GM13977 (cell line): ENCODE results near the gene CCDC78.

Experiments used
- DNase-seq: peaks from one replicate; pipeline ENCODE4 v3.0.0; 2012; ENCODE audit warnings: low spot score
- CTCF ChIP-seq: IDR thresholded peaks from 2 replicates; pipeline ENCODE4 v1.5.1; 2012; ENCODE audit warnings: mild to moderate bottlenecking, control low read depth; ENCODE audit not compliant: insufficient read depth; ENCODE audit errors: extremely low read depth, missing control alignments
- in situ Hi-C: fragments of 300-500 bp; cut with MboI; formaldehyde crosslinking; loops from one replicate; pipeline ENCODE4 v1.12.0; 2022; ENCODE audit warnings: low sequenced_read_pairs, low pct_unique_long_range_greater_than_20kb, mixed read lengths, inconsistent platforms; ENCODE audit not compliant: unreplicated experiment

CCDC78 gene

GRCh38 chr16:684961-685696 lies 41.1 kb downstream of the CCDC78 start:
- in situ Hi-C loops, result no loop called here
- no peak for TF ChIP-seq CTCF
- DNase-seq, result no peak

GRCh38 chr16:684071-684794 lies 42.0 kb downstream of the CCDC78 start, which contains the start of gene JMJD8:
Gene JMJD8 (minus strand): TSS chr16:684334. CDS start chr16:684319, 15 bp downstream.
- no peak for TF ChIP-seq CTCF
- peak; percentile 99 for DNase-seq
- in situ Hi-C loops, result no loop called here

- DNase-seq, result no peak
- TF ChIP-seq CTCF, result no peak
- in situ Hi-C loops, result no loop called here
Observed at GRCh38 chr16:683396-684070, 42.7 kb downstream of the CCDC78 start.

GRCh38 chr16:682493-683395 lies 43.5 kb downstream of the CCDC78 start:
- in situ Hi-C loops, result no loop called here
- no peak for TF ChIP-seq CTCF
- DNase-seq, result no peak

- in situ Hi-C loops, result no loop called here
- DNase-seq, result no peak
- TF ChIP-seq CTCF, result no peak
Observed at GRCh38 chr16:681746-682427, 44.4 kb downstream of the CCDC78 start.
